ENCODE measurements around the gene SLC3A2.

Gene SLC3A2

GRCh38 chr11:62881579-62882430 is 1.1 kb downstream of the SLC3A2 start:
- peak; percentile 82 for DNase-seq (ENCODE audit: low read depth)

GRCh38 chr11:62882431-62882749 is 1.7 kb downstream of the SLC3A2 start:
- DNase-seq (ENCODE audit: low read depth), result no peak

- no peak for DNase-seq (ENCODE audit: low read depth)
These were observed 2.2 kb downstream of the SLC3A2 start for GRCh38 chr11:62882788-62883501.

GRCh38 chr11:62883673-62884072 is 3.0 kb downstream of the SLC3A2 start:
- DNase-seq (ENCODE audit: low read depth), result no peak

- no peak for DNase-seq (ENCODE audit: low read depth)
These were observed 4.5 kb downstream of the SLC3A2 start for GRCh38 chr11:62885137-62885750.

DNA sequence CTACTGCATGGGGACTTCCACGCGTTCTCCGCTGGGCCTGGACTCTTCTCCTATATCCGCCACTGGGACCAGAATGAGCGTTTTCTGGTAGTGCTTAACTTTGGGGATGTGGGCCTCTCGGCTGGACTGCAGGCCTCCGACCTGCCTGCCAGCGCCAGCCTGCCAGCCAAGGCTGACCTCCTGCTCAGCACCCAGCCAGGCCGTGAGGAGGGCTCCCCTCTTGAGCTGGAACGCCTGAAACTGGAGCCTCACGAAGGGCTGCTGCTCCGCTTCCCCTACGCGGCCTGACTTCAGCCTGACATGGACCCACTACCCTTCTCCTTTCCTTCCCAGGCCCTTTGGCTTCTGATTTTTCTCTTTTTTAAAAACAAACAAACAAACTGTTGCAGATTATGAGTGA is 7.7 kb downstream of the SLC3A2 start:
- no peak for DNase-seq (ENCODE audit: low read depth)

DNA sequence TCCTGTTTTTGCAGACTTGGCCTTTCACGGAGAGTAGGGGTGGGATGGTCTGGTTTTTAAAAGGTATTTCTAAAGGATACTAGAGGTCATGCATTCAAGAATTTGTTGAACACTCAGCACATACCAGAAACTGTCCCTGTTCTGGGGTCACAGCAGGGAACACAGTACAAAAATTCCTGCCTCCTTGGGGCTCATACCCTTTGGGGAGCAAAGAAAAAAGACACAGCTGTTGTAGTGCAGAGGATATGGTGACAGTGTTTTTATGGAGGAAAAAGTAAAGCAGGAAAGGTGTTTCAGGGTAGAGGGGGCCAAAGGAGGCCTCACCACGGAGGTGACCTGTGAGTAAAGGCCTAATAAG is 8.4 kb downstream of the SLC3A2 start:
- no peak for DNase-seq (ENCODE audit: low read depth)

DNA sequence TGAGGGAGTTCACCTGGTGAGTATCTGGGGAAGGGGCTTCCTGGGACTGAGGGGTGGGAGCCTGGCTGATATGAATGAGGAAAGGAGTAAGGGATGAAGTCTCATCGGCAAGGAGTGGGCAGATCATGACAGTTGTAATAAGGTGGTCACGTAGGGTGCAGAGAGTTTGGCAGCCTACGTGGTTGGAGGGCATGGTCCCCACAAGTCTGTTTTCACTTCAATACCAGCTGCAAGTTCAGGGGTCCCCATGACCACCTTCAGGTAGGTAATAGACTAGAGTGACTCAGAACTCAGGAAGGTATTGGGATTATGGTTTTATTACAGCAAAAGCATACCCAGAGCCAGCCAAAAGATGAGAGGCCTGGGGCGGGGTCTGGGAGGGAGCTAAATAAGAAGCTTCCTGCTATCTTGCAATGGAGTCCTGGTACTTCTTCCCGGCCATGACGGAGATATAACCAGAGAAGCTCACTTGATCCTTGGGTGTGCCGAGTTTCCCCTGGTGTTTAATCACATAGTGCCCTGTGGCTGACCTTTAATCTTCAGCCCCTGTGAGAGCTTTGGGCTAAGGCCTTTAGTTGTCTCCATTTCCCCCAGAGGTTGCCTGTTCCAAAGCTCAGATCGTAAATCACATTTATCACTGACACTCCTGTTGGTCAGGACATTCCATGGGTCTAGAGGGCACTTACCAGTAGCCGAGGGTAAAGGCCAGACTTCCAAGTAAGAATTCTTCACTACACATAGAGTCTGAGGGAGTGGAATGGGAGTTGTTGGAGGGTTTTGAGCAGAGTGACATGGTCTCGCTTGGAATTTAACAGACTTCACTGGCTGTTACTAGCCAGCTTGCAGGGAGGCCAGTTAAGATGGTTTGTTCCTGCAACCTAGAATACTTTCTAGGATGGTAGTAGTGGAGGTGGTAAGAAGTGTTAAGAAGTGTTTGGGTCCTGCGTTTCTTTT is 9.1 kb downstream of the SLC3A2 start:
- peak; percentile 33 for DNase-seq (ENCODE audit: low read depth)

GRCh38 chr11:62892077-62892922 is 11.6 kb downstream of the SLC3A2 start:
- DNase-seq (ENCODE audit: low read depth), result no peak

DNA sequence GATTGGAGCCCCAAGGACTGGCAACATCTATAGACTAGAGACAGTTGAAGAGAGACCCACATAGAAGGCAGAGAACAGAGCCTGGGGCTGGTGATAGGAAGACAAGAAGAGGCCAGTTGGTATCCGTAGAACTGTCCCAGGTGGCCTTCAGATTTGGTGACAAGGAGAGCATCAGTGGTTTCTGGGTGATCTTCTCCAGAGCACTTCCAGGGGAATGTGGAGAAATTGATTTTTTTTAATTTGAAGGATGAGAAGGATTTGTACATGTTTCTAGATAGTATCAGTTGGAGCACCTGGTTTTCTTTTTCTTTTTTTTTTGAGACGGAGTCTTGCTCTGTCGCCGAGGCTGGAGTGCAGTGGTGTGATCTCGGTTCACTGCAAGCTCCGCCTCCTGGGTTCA is 14.8 kb downstream of the SLC3A2 start:
- DNase-seq (ENCODE audit: low read depth), result no peak

DNA sequence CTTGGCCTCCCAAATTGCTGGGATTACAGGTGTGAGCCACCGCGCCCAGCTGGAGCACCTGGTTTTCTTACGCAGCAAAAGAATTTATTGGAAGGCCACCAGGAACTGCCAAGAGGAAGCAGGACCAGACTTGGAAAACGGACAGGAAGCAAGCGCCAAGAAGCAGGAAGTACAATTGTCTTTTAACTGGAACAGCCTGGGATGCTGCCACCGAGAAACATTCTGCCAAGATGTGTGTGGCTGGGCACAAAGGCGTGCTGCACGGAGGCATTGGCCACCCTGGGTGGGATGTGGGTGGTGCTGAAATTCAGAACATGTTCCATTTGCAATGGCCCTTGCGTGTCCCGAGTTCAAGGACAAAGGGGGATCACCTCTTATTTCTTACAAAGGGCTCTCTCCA is 15.4 kb downstream of the SLC3A2 start:
- DNase-seq (ENCODE audit: low read depth), result no peak

DNA sequence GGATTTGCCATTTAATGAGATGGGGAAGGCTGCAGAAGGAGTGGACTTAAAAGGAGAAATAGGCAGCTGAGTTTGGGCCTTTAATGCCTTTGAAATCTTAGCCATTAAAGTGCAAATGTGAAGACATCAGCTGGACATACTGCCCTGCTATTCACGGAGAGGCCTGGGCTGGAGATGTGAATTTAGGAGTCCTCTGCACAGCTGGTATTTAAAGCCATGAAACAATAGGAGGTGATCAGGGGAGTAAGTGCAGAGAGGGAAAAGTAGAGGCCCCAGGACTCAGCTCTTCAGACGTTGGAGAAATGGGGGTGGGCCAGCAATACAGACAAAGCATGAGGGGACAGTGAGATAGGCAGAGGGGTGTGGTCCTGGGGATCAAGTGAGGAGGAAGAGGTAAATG is 16.6 kb downstream of the SLC3A2 start:
- no peak for DNase-seq (ENCODE audit: low read depth)

DNA sequence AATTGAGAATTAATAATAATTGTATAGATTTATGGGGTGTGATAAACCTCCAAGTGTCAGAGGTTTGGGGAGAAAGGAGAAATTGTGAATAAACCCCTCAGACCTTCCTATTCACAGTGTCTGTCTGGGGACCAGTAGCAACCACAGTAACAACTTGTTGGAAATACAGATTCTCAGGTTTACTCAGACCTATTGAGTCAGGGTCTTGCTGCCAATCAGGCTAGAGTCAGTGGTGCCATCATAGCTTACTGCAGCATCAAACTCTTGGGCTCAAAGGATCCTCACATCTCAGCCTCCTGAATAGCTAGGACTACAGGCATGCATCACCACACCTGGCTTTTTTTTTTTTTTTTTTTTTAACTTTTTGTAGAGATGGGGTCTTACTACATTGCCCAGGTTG is 17.3 kb downstream of the SLC3A2 start:
- no peak for DNase-seq (ENCODE audit: low read depth)

- DNase-seq (ENCODE audit: low read depth), result no peak
These were observed 22.2 kb downstream of the SLC3A2 start for GRCh38 chr11:62902932-62903331.

GRCh38 chr11:62905296-62905695 is 24.6 kb downstream of the SLC3A2 start:
- no peak for DNase-seq (ENCODE audit: low read depth)

- peak; percentile 23 for DNase-seq (ENCODE audit: low read depth)
These were observed 25.3 kb downstream of the SLC3A2 start for GRCh38 chr11:62905927-62906531.

DNA sequence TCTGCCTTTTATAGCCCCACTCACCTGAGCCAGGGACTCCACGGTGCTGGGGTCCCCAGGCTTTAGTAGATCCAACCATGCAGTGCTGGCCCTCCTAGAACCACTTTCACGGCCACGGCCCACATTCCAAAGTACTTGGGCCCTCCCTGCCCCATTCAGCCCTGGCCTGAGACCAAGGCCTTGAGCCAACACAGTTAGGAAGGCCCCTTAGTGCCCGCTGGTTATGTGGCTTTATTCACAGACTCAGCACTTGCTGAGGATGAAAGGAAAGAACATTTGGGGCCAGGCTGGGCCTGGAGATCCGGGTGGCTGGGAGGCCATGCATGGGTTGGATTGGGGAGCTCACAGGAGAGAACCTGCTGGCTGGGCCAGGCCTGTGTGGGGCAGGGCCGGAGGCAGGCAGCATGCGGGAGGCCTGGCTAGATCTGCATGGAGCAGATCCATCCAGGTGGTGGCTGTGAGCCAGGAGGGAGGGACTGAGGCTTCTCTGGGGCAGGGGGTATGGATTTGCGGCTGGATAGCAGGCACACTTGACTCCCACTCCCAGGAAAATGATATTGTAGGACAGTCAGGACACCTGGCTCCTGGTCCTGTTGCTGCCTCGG is 27.9 kb downstream of the SLC3A2 start:
- DNase-seq (ENCODE audit: low read depth), result no peak

DNA sequence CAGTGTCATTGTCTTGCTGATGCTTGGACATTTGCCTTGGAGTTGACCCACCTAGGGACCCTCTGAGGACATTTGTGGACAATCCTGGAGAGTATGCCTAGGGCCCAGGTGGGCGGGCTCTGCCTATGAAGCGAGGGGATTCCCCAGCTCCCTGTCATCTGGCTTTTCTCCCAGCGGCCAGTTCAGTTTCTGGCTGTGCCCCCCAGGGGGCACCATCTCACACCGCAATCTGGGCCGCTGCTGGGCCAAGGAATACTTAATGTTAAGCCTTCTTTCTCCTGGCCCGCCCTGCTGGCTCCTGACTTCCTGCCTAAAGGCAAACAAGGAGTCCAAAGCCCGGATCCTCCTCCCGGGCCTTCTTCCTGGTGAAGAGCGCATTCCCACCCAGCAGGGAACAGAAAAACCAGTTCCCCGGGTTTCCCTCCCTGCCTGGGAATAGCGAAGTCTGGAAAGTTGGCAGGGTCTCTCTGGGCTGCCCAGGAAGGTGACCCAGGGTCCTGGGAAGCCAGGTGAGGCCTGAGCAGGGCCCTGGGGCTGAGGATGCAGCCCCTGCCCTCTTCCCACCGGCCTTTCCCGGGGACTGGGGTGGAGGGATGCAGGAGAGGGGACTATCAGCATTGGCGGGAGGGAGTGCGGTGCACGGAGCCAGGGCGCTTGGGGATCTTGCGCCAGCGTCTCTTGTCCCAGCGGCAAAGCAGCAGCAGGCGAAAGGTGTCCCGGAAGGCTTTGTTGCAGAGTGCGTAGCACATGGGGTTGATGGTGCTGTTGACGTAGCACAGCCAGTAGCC is 28.6 kb downstream of the SLC3A2 start:
- no peak for DNase-seq (ENCODE audit: low read depth)

DNA sequence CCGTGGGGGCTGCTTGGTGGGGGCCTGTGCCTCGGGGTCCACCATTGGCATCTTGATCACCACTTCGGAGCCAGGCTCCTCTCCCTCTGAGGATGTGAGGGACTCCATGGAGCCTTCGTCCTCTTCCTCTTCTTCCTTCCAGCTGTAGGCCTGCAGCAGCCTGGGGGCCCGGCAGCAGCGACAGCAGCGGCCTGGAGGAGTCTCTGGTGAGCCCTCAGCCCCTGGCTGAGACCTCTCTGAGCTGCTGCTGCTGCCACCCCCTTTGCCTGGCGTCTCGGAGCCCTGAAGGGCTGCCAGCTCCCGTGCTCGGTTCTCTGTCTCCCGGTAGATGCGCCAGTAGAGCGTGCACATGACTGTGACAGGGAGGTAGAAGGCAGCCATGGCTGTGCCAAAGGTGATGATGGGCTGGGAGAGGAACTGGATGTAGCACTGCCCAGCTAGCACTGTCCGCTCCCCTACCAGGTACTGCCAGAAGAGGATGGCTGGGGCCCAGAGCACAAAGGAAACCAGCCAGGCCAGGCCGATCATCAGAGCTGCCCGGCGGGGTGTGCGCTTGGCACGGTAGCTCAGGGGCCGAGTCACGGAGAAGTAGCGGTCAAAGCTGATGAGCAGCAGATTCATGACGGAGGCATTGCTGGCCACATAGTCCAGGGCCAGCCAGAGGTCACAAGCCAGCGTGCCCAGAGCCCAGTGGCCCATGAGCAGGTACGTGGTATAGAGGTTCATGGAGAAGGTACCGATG is 29.6 kb downstream of the SLC3A2 start:
- DNase-seq (ENCODE audit: low read depth), result no peak
